BLaER1 treated with 17β-estradiol and CSF1 and Interleukin-3, amounts not matched to agents 10 nM and 100 nM (cell line): ENCODE data around the gene SMPD2.

ENCODE experiments used
- H3K27ac ChIP-seq, 11 experiments: shearing (Covaris generic); formaldehyde crosslinking; 2 replicates each; pipeline ENCODE4 v1.8.1; 2022
- H3K27me3 ChIP-seq, 11 experiments: shearing (Covaris generic); formaldehyde crosslinking; 2 replicates each; pipeline ENCODE4 v1.8.1; 2022
- H3K36me3 ChIP-seq, 11 experiments: shearing (Covaris generic); formaldehyde crosslinking; 2 replicates each; pipeline ENCODE4 v1.8.1; 2022
- H3K4me1 ChIP-seq, 10 experiments: shearing (Covaris generic); formaldehyde crosslinking; 2 replicates each; pipeline ENCODE4 v1.8.1; 2022
- H3K4me2 ChIP-seq, 11 experiments: shearing (Covaris generic); formaldehyde crosslinking; 2 replicates each; pipeline ENCODE4 v1.8.1; 2022
- H3K4me3 ChIP-seq, 10 experiments: shearing (Covaris generic); formaldehyde crosslinking; 2 replicates each; pipeline ENCODE4 v1.8.1; 2022
- H3K9ac ChIP-seq, 11 experiments: shearing (Covaris generic); formaldehyde crosslinking; 2 replicates each; pipeline ENCODE4 v1.8.1; 2022
- H3K9me3 ChIP-seq, 11 experiments: shearing (Covaris generic); formaldehyde crosslinking; replicated peaks in 1 of 11; 2 replicates each; pipeline ENCODE4 v1.8.1; 2022
- H4K20me1 ChIP-seq, 11 experiments: shearing (Covaris generic); formaldehyde crosslinking; 2 replicates each; pipeline ENCODE4 v1.8.1; 2022
- Cebpa-rat ChIP-seq, 11 experiments: shearing (Covaris generic); IDR thresholded peaks; 2 replicates each; pipeline ENCODE4 v1.8.1; 2022

The SMPD2 gene

GRCh38 chr6:109449064-109449794 lies 8.7 kb downstream of the SMPD2 start:
- peaks cover 55 to 96% (median 93%) of the 10 kb centered on the region in 11 experiments for H3K36me3 ChIP-seq
- no peaks in the 10 kb centered on the region for H3K27me3 ChIP-seq
- H3K4me1 ChIP-seq = peaks cover 67 to 90% (median 79%) of the 10 kb centered on the region in 10 experiments
- H3K27ac ChIP-seq = peak overlapping the region in 8 of 11 experiments; percentile 2 to 100 (median 54); a peak in 16 of 22 replicates
- peaks cover 29 to 100% (median 76%) of the 10 kb centered on the region in 11 experiments for H4K20me1 ChIP-seq
- H3K4me2 ChIP-seq = peak overlapping the region; percentile 94 to 100 (median 100)
- H3K9ac ChIP-seq = peak overlapping the region in 9 of 11 experiments; percentile 23 to 67 (median 40); a peak in 14 of 22 replicates
- peak overlapping the region in 4 of 10 experiments; percentile 1 to 38 (median 18); a peak in 4 of 20 replicates for H3K4me3 ChIP-seq
- H3K9me3 ChIP-seq = no peaks in the 10 kb centered on the region
- no peak for TF ChIP-seq Cebpa-rat (IDR thresholded peaks at IDR 0.05)

DNA sequence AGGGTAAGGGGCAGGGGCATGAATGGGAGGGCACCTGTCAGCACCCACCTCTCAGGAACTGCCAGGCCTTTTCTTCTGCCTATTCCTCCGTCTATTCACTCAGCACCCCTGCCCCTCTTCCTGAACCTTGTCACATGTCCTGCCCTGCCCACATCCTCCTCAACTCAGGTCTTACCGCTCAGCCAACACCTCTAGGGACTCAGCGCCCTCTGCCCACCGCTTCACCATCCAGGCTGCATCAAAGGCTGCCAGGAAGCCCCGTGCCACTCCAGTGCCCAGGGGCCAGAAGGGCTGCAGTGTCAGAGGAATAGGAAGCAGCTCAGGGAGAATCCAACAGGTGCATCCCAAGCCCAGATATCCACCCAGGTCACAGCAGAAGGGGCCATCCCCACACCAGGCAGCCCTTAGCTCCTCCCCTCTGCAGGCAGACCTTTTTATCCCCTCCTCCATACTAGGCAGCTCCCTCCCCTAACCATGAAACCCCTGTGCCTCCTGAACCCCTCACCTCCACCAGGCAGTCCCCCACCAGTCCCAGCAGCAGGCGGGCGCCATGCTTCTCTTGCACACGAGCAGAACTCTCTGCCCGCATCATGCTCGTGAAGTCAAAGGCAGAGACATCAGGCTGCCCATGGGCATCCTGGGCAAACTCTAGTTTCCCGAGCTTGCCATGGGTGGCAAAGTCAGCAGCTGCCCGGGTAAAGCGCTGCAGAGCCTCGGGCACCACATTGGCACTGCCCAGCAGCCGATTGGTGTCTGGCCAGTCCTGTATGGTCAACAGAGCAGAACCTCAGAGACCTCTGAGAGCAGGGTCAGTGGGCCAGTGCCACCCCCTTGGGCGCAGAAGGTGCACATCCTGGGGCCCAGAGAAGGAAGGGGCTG lies 9.5 kb downstream of the SMPD2 start:
- Histone ChIP-seq H4K20me1 (peaks cover 29 to 95% (median 69%) of the 10 kb centered on the region in 11 experiments), H3K9ac (peak overlapping the region; percentile 16 to 67 (median 38); a peak in 17 of 22 replicates), H3K4me3 (peak overlapping the region in 7 of 10 experiments; percentile 1 to 38 (median 14); a peak in 8 of 20 replicates), H3K4me2 (peak overlapping the region; percentile 94 to 100 (median 100)), H3K4me1 (peaks cover 69 to 87% (median 80%) of the 10 kb centered on the region in 10 experiments), H3K36me3 (peaks cover 47 to 88% (median 85%) of the 10 kb centered on the region in 11 experiments), H3K27ac (peak overlapping the region in 8 of 11 experiments; percentile 0 to 100 (median 54); a peak in 15 of 22 replicates), H3K9me3 (no peaks in the 10 kb centered on the region), H3K27me3 (no peaks in the 10 kb centered on the region)
- no peak for TF ChIP-seq Cebpa-rat (IDR thresholded peaks at IDR 0.05)

- no peaks in the 10 kb centered on the region for H3K9me3 ChIP-seq
- TF ChIP-seq Cebpa-rat (IDR thresholded peaks at IDR 0.05) = no peak
- H3K27me3 ChIP-seq = no peaks in the 10 kb centered on the region
- peaks cover 29 to 87% (median 61%) of the 10 kb centered on the region in 11 experiments for H4K20me1 ChIP-seq
- peak overlapping the region in 3 of 11 experiments; percentile 0 to 67 (median 60); a peak in 3 of 22 replicates for H3K9ac ChIP-seq
- peaks cover 69 to 84% (median 79%) of the 10 kb centered on the region in 10 experiments for H3K4me1 ChIP-seq
- peak overlapping the region; percentile 94 to 100 (median 100) for H3K4me2 ChIP-seq
- peak overlapping the region in 6 of 11 experiments; percentile 0 to 100 (median 62); a peak in 8 of 22 replicates for H3K27ac ChIP-seq
- H3K36me3 ChIP-seq = peaks cover 40 to 80% (median 77%) of the 10 kb centered on the region in 11 experiments
- peak overlapping the region in 4 of 10 experiments; percentile 1 to 38 (median 14); a peak in 3 of 20 replicates for H3K4me3 ChIP-seq
These were observed 10.3 kb downstream of the SMPD2 start for GRCh38 chr6:109450801-109451200.

DNA sequence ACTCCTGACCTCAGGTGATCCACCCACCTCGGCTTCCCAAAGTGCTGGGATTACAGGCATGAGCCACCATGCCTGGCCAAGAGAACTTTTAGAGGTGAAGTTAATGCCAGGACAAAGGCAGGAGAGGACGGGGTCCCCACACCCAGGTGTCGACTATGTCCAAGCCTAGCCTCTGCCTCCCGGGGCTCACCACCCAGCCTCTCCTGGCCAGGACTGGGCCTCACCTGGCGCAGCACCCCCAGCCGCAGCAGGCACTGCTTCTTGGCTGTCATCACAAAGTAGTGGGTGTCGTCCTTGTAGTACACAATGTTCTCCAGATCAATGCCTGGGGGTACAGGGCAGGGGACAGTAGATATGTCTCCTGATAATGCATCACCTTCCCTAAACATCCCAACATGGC lies 10.9 kb downstream of the SMPD2 start:
- Histone ChIP-seq H3K36me3 (peaks cover 34 to 75% (median 71%) of the 10 kb centered on the region in 11 experiments), H3K27me3 (no peaks in the 10 kb centered on the region), H4K20me1 (peaks cover 29 to 81% (median 58%) of the 10 kb centered on the region in 11 experiments), H3K4me1 (peaks cover 72 to 85% (median 82%) of the 10 kb centered on the region in 10 experiments), H3K4me3 (peak overlapping the region in 6 of 10 experiments; percentile 8 to 91 (median 84); a peak in 4 of 20 replicates), H3K4me2 (peak overlapping the region; percentile 94 to 100 (median 100); a peak in 21 of 22 replicates), H3K9ac (peak overlapping the region in 6 of 11 experiments; percentile 95 to 99 (median 98); a peak in 6 of 22 replicates), H3K9me3 (no peaks in the 10 kb centered on the region), H3K27ac (peak overlapping the region in 7 of 11 experiments; percentile 56 to 100 (median 98); a peak in 11 of 22 replicates)
- no peak for TF ChIP-seq Cebpa-rat (IDR thresholded peaks at IDR 0.05)

DNA sequence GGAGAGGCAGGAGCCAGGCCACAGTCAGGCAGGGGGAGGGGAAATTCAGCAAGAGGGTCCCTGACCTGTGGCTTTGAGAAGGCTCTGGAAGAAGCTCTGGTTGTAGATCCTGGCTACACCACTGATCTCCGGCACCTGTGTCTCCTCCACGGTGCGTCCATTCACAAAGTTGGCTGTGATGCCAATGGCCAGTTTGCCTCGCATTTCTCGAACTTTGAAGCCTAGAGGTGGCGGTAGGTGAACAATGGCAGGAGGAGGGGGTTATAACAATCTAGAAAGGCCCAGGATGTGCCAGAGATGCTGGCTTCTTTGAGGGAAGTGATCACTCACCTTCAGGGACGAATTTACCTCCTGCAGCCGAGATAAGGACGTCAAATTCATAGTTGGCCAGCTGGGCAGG lies 11.7 kb downstream of the SMPD2 start:
- no peak for TF ChIP-seq Cebpa-rat (IDR thresholded peaks at IDR 0.05)
- H3K4me2 ChIP-seq = peak overlapping the region; percentile 94 to 100 (median 100)
- H3K4me1 ChIP-seq = peaks cover 80 to 86% (median 84%) of the 10 kb centered on the region in 10 experiments
- H3K27me3 ChIP-seq = no peaks in the 10 kb centered on the region
- peaks cover 26 to 67% (median 63%) of the 10 kb centered on the region in 11 experiments for H3K36me3 ChIP-seq
- H3K9ac ChIP-seq = peak overlapping the region; percentile 88 to 99 (median 97); a peak in 19 of 22 replicates
- H4K20me1 ChIP-seq = peaks cover 33 to 79% (median 58%) of the 10 kb centered on the region in 11 experiments
- H3K9me3 ChIP-seq = no peaks in the 10 kb centered on the region
- H3K27ac ChIP-seq = peak overlapping the region in 8 of 11 experiments; percentile 96 to 100 (median 98); a peak in 14 of 22 replicates
- H3K4me3 ChIP-seq = peak overlapping the region in 8 of 10 experiments; percentile 67 to 91 (median 85); a peak in 12 of 20 replicates

- peak overlapping the region; percentile 67 to 96 (median 85) for H3K4me3 ChIP-seq
- H4K20me1 ChIP-seq = peaks cover 28 to 77% (median 54%) of the 10 kb centered on the region in 11 experiments
- H3K9ac ChIP-seq = peak overlapping the region; percentile 88 to 99 (median 97)
- H3K36me3 ChIP-seq = peaks cover 20 to 57% (median 56%) of the 10 kb centered on the region in 11 experiments; a peak in 21 of 22 replicates
- H3K27ac ChIP-seq = peak overlapping the region in 10 of 11 experiments; percentile 90 to 100 (median 98); a peak in 18 of 22 replicates
- peaks cover 84 to 86% (median 85%) of the 10 kb centered on the region in 10 experiments for H3K4me1 ChIP-seq
- H3K27me3 ChIP-seq = no peaks in the 10 kb centered on the region
- TF ChIP-seq Cebpa-rat (IDR thresholded peaks at IDR 0.05) = no peak
- H3K4me2 ChIP-seq = peak overlapping the region; percentile 94 to 100 (median 100)
- H3K9me3 ChIP-seq = no peaks in the 10 kb centered on the region
These were observed 12.6 kb downstream of the SMPD2 start for GRCh38 chr6:109453156-109453555.

DNA sequence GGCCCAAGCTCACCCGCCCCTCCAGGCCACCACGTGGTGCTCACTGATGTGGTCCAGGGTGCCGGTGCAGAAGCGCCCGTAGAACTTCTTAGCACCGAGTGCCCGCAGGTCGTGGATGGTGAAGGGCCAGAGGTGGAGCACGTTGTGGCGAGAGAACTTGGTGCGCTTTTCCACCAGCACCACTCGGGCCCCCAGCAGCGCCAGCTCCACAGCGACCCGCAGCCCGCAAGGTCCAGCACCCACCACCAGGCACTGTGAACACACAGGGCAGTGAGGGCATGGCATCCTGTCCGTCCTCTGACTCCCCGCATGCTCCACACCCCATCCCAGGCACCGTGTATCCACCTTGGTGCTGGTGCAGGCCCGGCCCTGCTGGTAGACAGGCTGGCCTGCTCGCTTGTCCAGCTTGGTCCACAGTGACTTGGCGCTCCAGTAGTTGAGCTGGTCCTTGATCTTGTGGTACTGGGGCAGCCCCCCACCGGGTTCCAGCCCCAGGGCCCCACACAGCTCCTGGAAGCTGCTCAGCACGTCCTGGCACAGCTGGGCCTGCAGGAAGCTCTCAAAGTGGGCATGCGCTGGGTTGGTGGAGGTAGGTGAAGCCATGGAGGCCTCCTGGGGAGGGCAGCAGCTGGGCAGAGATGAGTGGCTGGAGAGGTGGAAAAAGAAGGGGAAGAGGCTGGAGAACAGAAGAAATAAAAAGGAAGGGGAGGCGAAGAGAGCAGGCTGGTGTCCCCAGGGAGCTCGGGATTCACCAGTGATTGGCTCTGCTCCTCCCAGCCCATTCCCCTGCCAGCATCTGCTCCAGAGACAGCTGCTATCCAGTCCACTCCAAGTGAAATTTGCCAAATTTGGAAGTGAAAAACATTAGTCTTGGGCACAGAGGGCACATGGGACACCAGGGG lies 13.3 kb downstream of the SMPD2 start:
- Histone ChIP-seq H3K27me3 (no peaks in the 10 kb centered on the region), H3K4me1 (peaks cover 84 to 86% (median 85%) of the 10 kb centered on the region in 10 experiments), H3K36me3 (peaks cover 20 to 50% (median 49%) of the 10 kb centered on the region in 11 experiments; a peak in 21 of 22 replicates), H3K4me3 (peak overlapping the region; percentile 67 to 96 (median 85)), H3K9ac (peak overlapping the region; percentile 88 to 99 (median 97)), H4K20me1 (peaks cover 21 to 77% (median 53%) of the 10 kb centered on the region in 11 experiments), H3K27ac (peak overlapping the region; percentile 90 to 100 (median 98)), H3K9me3 (no peaks in the 10 kb centered on the region), H3K4me2 (peak overlapping the region; percentile 94 to 100 (median 100))
- TF ChIP-seq Cebpa-rat (IDR thresholded peaks at IDR 0.05) = no peak
